Stimulated activated naive CD8-positive, alpha-beta T cell treated with anti-CD3 and anti-CD28 coated beads, Interleukin-15, amount 100 ng/mL, for 72 hours (primary cell): ENCODE data around the gene SLC28A2.
"Not testable (repeated sequence)": the region's sequence is repeated elsewhere in the genome, so short reads cannot be mapped to it uniquely, and the experiment has no call there.

ENCODE experiments used
- ATAC-seq: fragments of 150-1000 bp; cut with Tn5 transposase; 2 replicates; pipeline ENCODE4 v1.10.0; 2021; ENCODE audit warnings: mild to moderate bottlenecking, moderate library complexity
- DNase-seq, 2 donors: peaks; one replicate each; pipeline ENCODE4 v3.0.0; 2021 to 2022
- H3K27ac Mint-ChIP-seq, 2 donors: one replicate each; pipeline ENCODE4 v1.8.0; 2022; ENCODE audit warnings: mild to moderate bottlenecking in 2 of 2, mixed read lengths in 2 of 2, moderate library complexity in 2 of 2
- H3K27me3 Mint-ChIP-seq: one replicate; pipeline ENCODE4 v1.8.0; 2022; ENCODE audit warnings: mixed read lengths
- H3K4me1 Mint-ChIP-seq: one replicate; pipeline ENCODE4 v1.8.0; 2022; ENCODE audit warnings: mild to moderate bottlenecking, mixed read lengths
- H3K4me3 Mint-ChIP-seq, 2 donors: one replicate each; pipeline ENCODE4 v1.8.0; 2022; ENCODE audit warnings: mild to moderate bottlenecking in 2 of 2, mixed read lengths in 2 of 2, moderate library complexity in 1 of 2
- H3K9me3 Mint-ChIP-seq, 2 donors: one replicate each; pipeline ENCODE4 v1.8.0; 2022; ENCODE audit warnings: mixed read lengths in 2 of 2

Gene SLC28A2

GRCh38 chr15:45251888-45252287 is at the start of gene SLC28A2:
Gene SLC28A2, plus strand, starts transcription at chr15:45252234. Its CDS starts 982 bp downstream, at chr15:45253216.
- H3K27ac Mint-ChIP-seq = no peak within 1 kb of the TSS
- no peaks in the 10 kb centered on the region for H3K9me3 Mint-ChIP-seq
- H3K4me1 Mint-ChIP-seq = no peaks in the 10 kb centered on the region
- ATAC-seq = no peak
- no peak within 1 kb of the TSS for H3K4me3 Mint-ChIP-seq
- no peaks in the 10 kb centered on the region for H3K27me3 Mint-ChIP-seq
- DNase-seq = no peak

- Mint-ChIP-seq H3K4me1 (peaks cover 10% of the 10 kb centered on the region), H3K4me3 (no peak overlapping the region), H3K27me3 (peaks cover 20% of the 10 kb centered on the region), H3K27ac (no peak overlapping the region), H3K9me3 (no peaks in the 10 kb centered on the region)
- DNase-seq (no peak), ATAC-seq (no peak)
These were observed 48.9 kb upstream of the SLC28A2 start for GRCh38 chr15:45203182-45203581.

GRCh38 chr15:45205192-45205591 is 46.8 kb upstream of the SLC28A2 start:
- no peak overlapping the region for H3K27ac Mint-ChIP-seq
- peaks cover 10% of the 10 kb centered on the region for H3K4me1 Mint-ChIP-seq
- peaks cover 22% of the 10 kb centered on the region for H3K27me3 Mint-ChIP-seq
- H3K9me3 Mint-ChIP-seq = no peaks in the 10 kb centered on the region
- ATAC-seq = peak; percentile 33
- DNase-seq = peak; percentile 67 to 71
- no peak overlapping the region for H3K4me3 Mint-ChIP-seq

GRCh38 chr15:45212493-45212892 is 39.5 kb upstream of the SLC28A2 start:
- H3K4me3 Mint-ChIP-seq = no peak overlapping the region
- no peak overlapping the region for H3K27ac Mint-ChIP-seq
- H3K9me3 Mint-ChIP-seq = no peaks in the 10 kb centered on the region
- H3K4me1 Mint-ChIP-seq = no peaks in the 10 kb centered on the region
- peaks cover 9% of the 10 kb centered on the region for H3K27me3 Mint-ChIP-seq
- ATAC-seq (no peak), DNase-seq (no peak)

- no peak for ATAC-seq
- H3K4me3 Mint-ChIP-seq = no peak overlapping the region
- no peak for DNase-seq
- H3K27ac Mint-ChIP-seq = no peak overlapping the region
- H3K9me3 Mint-ChIP-seq = no peaks in the 10 kb centered on the region
- peaks cover 43% of the 10 kb centered on the region for H3K27me3 Mint-ChIP-seq
- H3K4me1 Mint-ChIP-seq = no peaks in the 10 kb centered on the region
These were observed 30.9 kb upstream of the SLC28A2 start for GRCh38 chr15:45221053-45221599.

GRCh38 chr15:45221967-45222366 is 30.1 kb upstream of the SLC28A2 start:
- no peak for DNase-seq
- Mint-ChIP-seq H3K9me3 (no peaks in the 10 kb centered on the region), H3K4me1 (no peaks in the 10 kb centered on the region), H3K27me3 (peaks cover 43% of the 10 kb centered on the region), H3K27ac (no peak overlapping the region), H3K4me3 (no peak overlapping the region)
- ATAC-seq = no peak

GRCh38 chr15:45224621-45225217 is 27.3 kb upstream of the SLC28A2 start:
- no peak overlapping the region for H3K27ac Mint-ChIP-seq
- DNase-seq (no peak), ATAC-seq (no peak)
- H3K27me3 Mint-ChIP-seq = peaks cover 42% of the 10 kb centered on the region
- no peaks in the 10 kb centered on the region for H3K9me3 Mint-ChIP-seq
- H3K4me1 Mint-ChIP-seq = no peaks in the 10 kb centered on the region
- no peak overlapping the region for H3K4me3 Mint-ChIP-seq

- H3K27me3 Mint-ChIP-seq = peaks cover 33% of the 10 kb centered on the region
- no peak for DNase-seq
These were observed 26.3 kb upstream of the SLC28A2 start for GRCh38 chr15:45225506-45226273.

GRCh38 chr15:45228931-45229330 is 23.1 kb upstream of the SLC28A2 start:
- Mint-ChIP-seq H3K4me3 (no peak overlapping the region), H3K9me3 (peaks cover 0 to 16% of the 10 kb centered on the region in 2 donors), H3K27me3 (peaks cover under 1% of the 10 kb centered on the region), H3K4me1 (no peaks in the 10 kb centered on the region), H3K27ac (no peak overlapping the region)
- DNase-seq = no peak
- no peak for ATAC-seq

More at GRCh38 chr15:45225506-45226273, 26.3 kb upstream of the SLC28A2 start:
- no peaks in the 10 kb centered on the region for H3K4me1 Mint-ChIP-seq
- H3K4me3 Mint-ChIP-seq = no peak overlapping the region
- H3K9me3 Mint-ChIP-seq = no peaks in the 10 kb centered on the region
- ATAC-seq = no peak
- no peak overlapping the region for H3K27ac Mint-ChIP-seq

GRCh38 chr15:45230245-45230965 is 21.6 kb upstream of the SLC28A2 start:
- Mint-ChIP-seq H3K9me3 (peaks cover 0 to 30% of the 10 kb centered on the region in 2 donors), H3K4me1 (no peaks in the 10 kb centered on the region), H3K4me3 (no peak overlapping the region), H3K27me3 (no peaks in the 10 kb centered on the region), H3K27ac (no peak overlapping the region)
- DNase-seq = no peak
- no peak for ATAC-seq

- Mint-ChIP-seq H3K4me3 (no peak overlapping the region), H3K27me3 (no peaks in the 10 kb centered on the region), H3K27ac (no peak overlapping the region), H3K4me1 (no peaks in the 10 kb centered on the region), H3K9me3 (peaks cover 0 to 34% of the 10 kb centered on the region in 2 donors)
- no peak for DNase-seq
- ATAC-seq = no peak
These were observed 20.9 kb upstream of the SLC28A2 start for GRCh38 chr15:45231132-45231531.

GRCh38 chr15:45231864-45232562 is 20.0 kb upstream of the SLC28A2 start:
- ATAC-seq (no peak), DNase-seq (no peak)
- Mint-ChIP-seq H3K4me3 (no peak overlapping the region), H3K27me3 (no peaks in the 10 kb centered on the region), H3K27ac (no peak overlapping the region), H3K4me1 (no peaks in the 10 kb centered on the region), H3K9me3 (peaks cover 0 to 37% of the 10 kb centered on the region in 2 donors)

GRCh38 chr15:45234562-45235235 is 17.3 kb upstream of the SLC28A2 start:
- DNase-seq (no peak), ATAC-seq (no peak)
- Mint-ChIP-seq H3K9me3 (peaks cover 9 to 55% of the 10 kb centered on the region in 2 donors), H3K4me3 (no peak overlapping the region), H3K27ac (no peak overlapping the region), H3K4me1 (no peaks in the 10 kb centered on the region), H3K27me3 (no peaks in the 10 kb centered on the region)

- H3K27ac Mint-ChIP-seq = not testable (repeated sequence)
These were observed 15.2 kb upstream of the SLC28A2 start for GRCh38 chr15:45236806-45237205.

GRCh38 chr15:45242289-45242688 is 9.7 kb upstream of the SLC28A2 start:
- Mint-ChIP-seq H3K27ac (no peak overlapping the region), H3K4me3 (no peak overlapping the region), H3K27me3 (no peaks in the 10 kb centered on the region), H3K9me3 (peaks cover 59 to 69% of the 10 kb centered on the region in 2 donors), H3K4me1 (no peaks in the 10 kb centered on the region)
- DNase-seq = peak in 1 of 2 donors; percentile 1
- no peak for ATAC-seq

More at GRCh38 chr15:45236806-45237205, 15.2 kb upstream of the SLC28A2 start:
- ATAC-seq, H3K27me3 Mint-ChIP-seq, DNase-seq, H3K4me1 Mint-ChIP-seq, H3K4me3 Mint-ChIP-seq: not testable (repeated sequence)
- H3K9me3 Mint-ChIP-seq = peaks cover 27 to 65% of the 10 kb centered on the region in 2 donors
